Raji (cell line): Measurements from ENCODE around the gene KCNC4.

Experiments used
- POLR2A ChIP-seq: IDR thresholded peaks from 2 replicates; pipeline ENCODE4 v1.6.1; 2011; ENCODE audit warnings: low read depth, low read length, control low read depth; ENCODE audit not compliant: insufficient read depth

The KCNC4 gene

GRCh38 chr1:110216844-110217444 is 6.8 kb downstream of the KCNC4 start:
- no peak for TF ChIP-seq POLR2A

GRCh38 chr1:110218137-110218536 is 8.0 kb downstream of the KCNC4 start:
- no peak for TF ChIP-seq POLR2A

- TF ChIP-seq POLR2A = no peak
These were observed 8.6 kb downstream of the KCNC4 start for GRCh38 chr1:110218739-110219138.

GRCh38 chr1:110220324-110220723 is 10.2 kb downstream of the KCNC4 start:
- TF ChIP-seq POLR2A = no peak

- TF ChIP-seq POLR2A = no peak
These were observed 11.0 kb downstream of the KCNC4 start for GRCh38 chr1:110221119-110221518.

GRCh38 chr1:110223127-110223526 is 13.0 kb downstream of the KCNC4 start:
- TF ChIP-seq POLR2A = no peak

GRCh38 chr1:110223581-110223980 is 13.5 kb downstream of the KCNC4 start:
- TF ChIP-seq POLR2A = no peak

GRCh38 chr1:110224240-110224995 is 14.3 kb downstream of the KCNC4 start:
- TF ChIP-seq POLR2A = no peak

GRCh38 chr1:110225212-110225611 is 15.1 kb downstream of the KCNC4 start:
- no peak for TF ChIP-seq POLR2A

GRCh38 chr1:110225756-110226404 is 15.8 kb downstream of the KCNC4 start:
- TF ChIP-seq POLR2A = no peak

GRCh38 chr1:110227774-110228173 is 17.7 kb downstream of the KCNC4 start:
- TF ChIP-seq POLR2A = no peak

- TF ChIP-seq POLR2A = no peak
These were observed 18.3 kb downstream of the KCNC4 start for GRCh38 chr1:110228381-110228780.

- no peak for TF ChIP-seq POLR2A
These were observed 18.8 kb downstream of the KCNC4 start for GRCh38 chr1:110228869-110229268.

GRCh38 chr1:110229348-110230001 is 19.4 kb downstream of the KCNC4 start:
- TF ChIP-seq POLR2A = no peak

- TF ChIP-seq POLR2A = no peak
These were observed 20.5 kb downstream of the KCNC4 start for GRCh38 chr1:110230381-110231199.
